ENCODE results near the gene ADAM21. TPM values are rescaled to one million over a fixed set of nuclear protein-coding genes. Genes with fewer than 3 reads are reported as not detected.

Gene ADAM21
- total and polyA plus RNA-seq, 2 of the 13 experiments (the other 11 are each of a cell fraction or from before 2014, with no cell fraction given): 0.03 to 0.07 TPM

DNA sequence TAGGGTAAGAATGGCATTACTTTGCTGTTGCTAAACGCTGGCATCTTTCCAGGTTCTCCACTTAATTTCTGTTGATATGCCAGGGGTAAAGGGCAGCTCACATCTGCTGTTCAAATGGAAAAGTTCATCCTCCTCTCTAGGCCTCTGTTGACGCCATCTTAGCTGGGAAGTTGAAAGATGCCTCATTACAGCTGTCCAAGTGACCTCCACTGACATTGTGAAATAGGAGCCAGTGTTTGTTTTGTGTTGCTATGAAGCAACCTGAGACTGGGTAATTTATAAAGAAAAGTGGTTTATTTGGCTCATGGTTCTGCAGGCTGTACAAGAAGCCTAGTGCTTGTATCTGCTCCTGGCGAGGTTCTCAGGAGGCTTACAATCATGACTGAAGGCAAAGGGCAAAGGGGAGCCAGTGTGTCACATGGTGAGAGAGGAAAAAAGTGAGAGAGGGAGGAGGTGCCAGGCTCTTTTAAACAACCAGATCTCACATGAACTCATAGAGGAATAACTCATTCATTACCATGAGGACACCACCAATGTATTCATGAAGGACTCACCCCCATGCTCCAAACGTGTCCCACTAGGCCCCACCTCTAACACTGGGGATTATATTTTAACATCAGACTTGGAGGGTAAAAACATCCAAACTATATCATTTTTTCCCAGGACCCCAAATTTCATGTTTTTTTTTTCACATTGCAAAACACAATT, 3.2 kb upstream of the ADAM21 start (continued):
- TF ChIP-seq NCOA2 (CRISPR knock-in tag; IDR thresholded peaks at IDR 0.05): peak; percentile 78
- TF ChIP-seq TEAD2 (CRISPR knock-in tag; IDR thresholded peaks at IDR 0.05): no peak
- TF ChIP-seq, protein P1, sequence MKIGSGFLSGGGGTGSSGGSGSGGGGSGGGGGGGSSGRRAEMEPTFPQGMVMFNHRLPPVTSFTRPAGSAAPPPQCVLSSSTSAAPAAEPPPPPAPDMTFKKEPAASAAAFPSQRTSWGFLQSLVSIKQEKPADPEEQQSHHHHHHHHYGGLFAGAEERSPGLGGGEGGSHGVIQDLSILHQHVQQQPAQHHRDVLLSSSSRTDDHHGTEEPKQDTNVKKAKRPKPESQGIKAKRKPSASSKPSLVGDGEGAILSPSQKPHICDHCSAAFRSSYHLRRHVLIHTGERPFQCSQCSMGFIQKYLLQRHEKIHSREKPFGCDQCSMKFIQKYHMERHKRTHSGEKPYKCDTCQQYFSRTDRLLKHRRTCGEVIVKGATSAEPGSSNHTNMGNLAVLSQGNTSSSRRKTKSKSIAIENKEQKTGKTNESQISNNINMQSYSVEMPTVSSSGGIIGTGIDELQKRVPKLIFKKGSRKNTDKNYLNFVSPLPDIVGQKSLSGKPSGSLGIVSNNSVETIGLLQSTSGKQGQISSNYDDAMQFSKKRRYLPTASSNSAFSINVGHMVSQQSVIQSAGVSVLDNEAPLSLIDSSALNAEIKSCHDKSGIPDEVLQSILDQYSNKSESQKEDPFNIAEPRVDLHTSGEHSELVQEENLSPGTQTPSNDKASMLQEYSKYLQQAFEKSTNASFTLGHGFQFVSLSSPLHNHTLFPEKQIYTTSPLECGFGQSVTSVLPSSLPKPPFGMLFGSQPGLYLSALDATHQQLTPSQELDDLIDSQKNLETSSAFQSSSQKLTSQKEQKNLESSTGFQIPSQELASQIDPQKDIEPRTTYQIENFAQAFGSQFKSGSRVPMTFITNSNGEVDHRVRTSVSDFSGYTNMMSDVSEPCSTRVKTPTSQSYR (CRISPR knock-in tag; IDR thresholded peaks at IDR 0.05; ENCODE audit: borderline replicate concordance): peak; percentile 66; the same call in 1 of the 2 replicates
- TF ChIP-seq YEATS2 (CRISPR knock-in tag; IDR thresholded peaks at IDR 0.05; ENCODE audit: borderline replicate concordance): peak; percentile 71; the same call in 1 of the 2 replicates
- TF ChIP-seq, protein P2, sequence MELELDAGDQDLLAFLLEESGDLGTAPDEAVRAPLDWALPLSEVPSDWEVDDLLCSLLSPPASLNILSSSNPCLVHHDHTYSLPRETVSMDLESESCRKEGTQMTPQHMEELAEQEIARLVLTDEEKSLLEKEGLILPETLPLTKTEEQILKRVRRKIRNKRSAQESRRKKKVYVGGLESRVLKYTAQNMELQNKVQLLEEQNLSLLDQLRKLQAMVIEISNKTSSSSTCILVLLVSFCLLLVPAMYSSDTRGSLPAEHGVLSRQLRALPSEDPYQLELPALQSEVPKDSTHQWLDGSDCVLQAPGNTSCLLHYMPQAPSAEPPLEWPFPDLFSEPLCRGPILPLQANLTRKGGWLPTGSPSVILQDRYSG (CRISPR knock-in tag; IDR thresholded peaks at IDR 0.05): no peak
- TF ChIP-seq, protein P3, sequence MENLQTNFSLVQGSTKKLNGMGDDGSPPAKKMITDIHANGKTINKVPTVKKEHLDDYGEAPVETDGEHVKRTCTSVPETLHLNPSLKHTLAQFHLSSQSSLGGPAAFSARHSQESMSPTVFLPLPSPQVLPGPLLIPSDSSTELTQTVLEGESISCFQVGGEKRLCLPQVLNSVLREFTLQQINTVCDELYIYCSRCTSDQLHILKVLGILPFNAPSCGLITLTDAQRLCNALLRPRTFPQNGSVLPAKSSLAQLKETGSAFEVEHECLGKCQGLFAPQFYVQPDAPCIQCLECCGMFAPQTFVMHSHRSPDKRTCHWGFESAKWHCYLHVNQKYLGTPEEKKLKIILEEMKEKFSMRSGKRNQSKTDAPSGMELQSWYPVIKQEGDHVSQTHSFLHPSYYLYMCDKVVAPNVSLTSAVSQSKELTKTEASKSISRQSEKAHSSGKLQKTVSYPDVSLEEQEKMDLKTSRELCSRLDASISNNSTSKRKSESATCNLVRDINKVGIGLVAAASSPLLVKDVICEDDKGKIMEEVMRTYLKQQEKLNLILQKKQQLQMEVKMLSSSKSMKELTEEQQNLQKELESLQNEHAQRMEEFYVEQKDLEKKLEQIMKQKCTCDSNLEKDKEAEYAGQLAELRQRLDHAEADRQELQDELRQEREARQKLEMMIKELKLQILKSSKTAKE (CRISPR knock-in tag; IDR thresholded peaks at IDR 0.05; ENCODE audit: borderline replicate concordance): no peak
- peak; percentile 70 for TF ChIP-seq ZFX (CRISPR knock-in tag; IDR thresholded peaks at IDR 0.05; ENCODE audit: low read depth)
- no peak for TF ChIP-seq PHB2 (IDR thresholded peaks at IDR 0.05; ENCODE audit: partially characterized antibody)
- TF ChIP-seq SAP130 (CRISPR knock-in tag; IDR thresholded peaks at IDR 0.05; ENCODE audit: low read depth): peak; percentile 75
- no peak for TF ChIP-seq CHCHD3 (CRISPR knock-in tag; IDR thresholded peaks at IDR 0.05)
- TF ChIP-seq ZNF263 (CRISPR knock-in tag; IDR thresholded peaks at IDR 0.05): no peak
- TF ChIP-seq KDM4B (CRISPR knock-in tag; IDR thresholded peaks at IDR 0.05): no peak
- no peak for TF ChIP-seq ZNF546 (CRISPR knock-in tag; conservative IDR thresholded peaks at IDR 0.05)
- peak; percentile 68; the same call in 1 of the 2 replicates for TF ChIP-seq ATF2 (CRISPR knock-in tag; IDR thresholded peaks at IDR 0.05)
- TF ChIP-seq ZNF24 (IDR thresholded peaks at IDR 0.05): no peak
- peak; percentile 82 for TF ChIP-seq MIXL1 (CRISPR knock-in tag; IDR thresholded peaks at IDR 0.05)
- TF ChIP-seq ZNF44 (CRISPR knock-in tag; IDR thresholded peaks at IDR 0.05): no peak
- TF ChIP-seq HMG20A (CRISPR knock-in tag; IDR thresholded peaks at IDR 0.05; ENCODE audit: borderline replicate concordance): peak; percentile 60
- peak; percentile 60 for TF ChIP-seq TBL1XR1 (IDR thresholded peaks at IDR 0.05; ENCODE audit: borderline replicate concordance, low read length, partially characterized antibody)
- TF ChIP-seq SOX13 (IDR thresholded peaks at IDR 0.05): no peak
- peak in 1 of 2 experiments; percentile 79; a peak in 2 of 4 replicates for TF ChIP-seq SOX13 (CRISPR knock-in tag; conservative IDR thresholded peaks at IDR 0.05 in 1 of 2, IDR thresholded peaks at IDR 0.05 in 1 of 2)
- TF ChIP-seq, protein P4, sequence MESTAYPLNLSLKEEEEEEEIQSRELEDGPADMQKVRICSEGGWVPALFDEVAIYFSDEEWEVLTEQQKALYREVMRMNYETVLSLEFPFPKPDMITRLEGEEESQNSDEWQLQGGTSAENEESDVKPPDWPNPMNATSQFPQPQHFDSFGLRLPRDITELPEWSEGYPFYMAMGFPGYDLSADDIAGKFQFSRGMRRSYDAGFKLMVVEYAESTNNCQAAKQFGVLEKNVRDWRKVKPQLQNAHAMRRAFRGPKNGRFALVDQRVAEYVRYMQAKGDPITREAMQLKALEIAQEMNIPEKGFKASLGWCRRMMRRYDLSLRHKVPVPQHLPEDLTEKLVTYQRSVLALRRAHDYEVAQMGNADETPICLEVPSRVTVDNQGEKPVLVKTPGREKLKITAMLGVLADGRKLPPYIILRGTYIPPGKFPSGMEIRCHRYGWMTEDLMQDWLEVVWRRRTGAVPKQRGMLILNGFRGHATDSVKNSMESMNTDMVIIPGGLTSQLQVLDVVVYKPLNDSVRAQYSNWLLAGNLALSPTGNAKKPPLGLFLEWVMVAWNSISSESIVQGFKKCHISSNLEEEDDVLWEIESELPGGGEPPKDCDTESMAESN (CRISPR knock-in tag; conservative IDR thresholded peaks at IDR 0.05): peak; percentile 99

Measured in HepG2 (cell line).